HG03139 (cell line): ENCODE measurements around the gene ZFP69.
A peak's percentile ranks its signal among the peaks of the same experiment; 100 is the strongest.
"Not testable (repeated sequence)": the region's sequence is repeated elsewhere in the genome, so short reads cannot be mapped to it uniquely, and the experiment has no call there.

Experiments
- ATAC-seq: cut with Tn5 transposase; IDR thresholded peaks from one replicate; pipeline ENCODE4 v1.9.1; 2021; ENCODE audit not compliant: unreplicated experiment

The ZFP69 gene

GRCh38 chr1:40476924-40477677 is at the start of gene ZFP69:
Gene ZFP69 (plus strand): TSS chr1:40477290. CDS start chr1:40479362, 2,072 bp downstream.
- peak; percentile 71 for ATAC-seq

DNA sequence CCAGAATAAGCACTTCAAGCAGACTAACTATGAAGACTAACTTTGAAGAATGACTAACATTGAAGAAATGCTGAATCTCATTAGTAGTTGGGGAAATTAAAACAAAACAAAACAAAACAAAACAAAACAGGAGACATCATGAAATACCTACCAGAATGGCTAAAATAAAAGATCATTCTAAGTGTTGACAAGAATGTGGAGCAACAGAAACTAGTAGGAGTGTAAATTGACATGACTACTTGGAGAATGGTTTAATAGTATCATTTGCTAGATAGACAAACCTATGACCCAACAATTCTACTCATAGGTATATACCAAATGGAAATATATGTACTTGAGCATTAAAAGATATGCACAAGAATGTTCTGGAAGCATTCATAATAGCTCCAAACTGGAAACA is 45.7 kb upstream of the ZFP69 start:
- no peak for ATAC-seq

GRCh38 chr1:40432644-40433390 is 44.3 kb upstream of the ZFP69 start:
- no peak for ATAC-seq

DNA sequence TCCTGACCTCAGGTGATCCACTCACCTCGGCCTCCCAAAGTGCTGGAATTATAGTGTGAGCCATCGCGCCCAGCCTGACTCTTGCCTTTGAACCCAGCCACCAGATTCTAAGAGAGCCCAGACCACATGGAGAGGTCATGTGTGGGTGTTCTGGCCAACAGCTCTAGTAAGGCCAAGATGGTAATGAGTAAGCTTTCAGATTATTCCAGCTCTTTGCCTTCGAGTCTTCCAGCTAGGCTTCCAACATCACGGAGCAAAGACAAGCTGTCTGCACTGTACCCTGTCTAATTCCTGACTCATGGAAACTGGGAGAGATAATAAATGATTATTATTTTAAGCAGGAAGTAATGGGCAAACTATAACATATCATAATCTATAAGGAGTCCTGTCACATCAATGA is 41.6 kb upstream of the ZFP69 start:
- no peak for ATAC-seq

GRCh38 chr1:40435876-40436275 is 41.2 kb upstream of the ZFP69 start:
- no peak for ATAC-seq

DNA sequence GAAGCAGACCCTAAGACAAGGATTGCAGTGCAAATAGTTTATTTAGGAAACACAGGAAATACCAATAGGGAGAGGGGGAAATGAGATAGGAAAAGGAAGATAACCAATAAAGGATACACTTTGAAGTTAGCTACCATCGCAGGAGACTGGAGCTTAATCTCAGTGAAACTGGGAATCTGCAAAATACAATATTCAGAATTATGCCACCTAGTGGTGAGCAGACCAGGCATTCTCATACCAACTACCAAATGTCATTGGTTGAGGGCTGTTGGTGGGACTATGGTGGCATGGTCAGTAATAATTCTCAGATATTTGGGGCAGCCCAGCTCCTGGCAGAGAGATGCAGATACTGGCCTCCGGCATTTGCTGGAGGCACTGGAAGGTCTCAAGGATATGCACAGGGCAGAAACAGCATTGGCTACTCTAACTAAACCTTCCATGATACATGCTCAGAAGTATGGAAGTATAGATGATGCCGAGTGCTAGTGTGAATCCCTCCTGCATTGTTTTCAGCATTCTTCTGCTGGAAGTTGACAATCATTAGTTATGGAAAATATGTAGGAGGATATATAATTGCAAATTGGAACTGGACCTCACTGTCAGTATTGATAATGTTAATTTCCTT is 38.6 kb upstream of the ZFP69 start:
- ATAC-seq = no peak

DNA sequence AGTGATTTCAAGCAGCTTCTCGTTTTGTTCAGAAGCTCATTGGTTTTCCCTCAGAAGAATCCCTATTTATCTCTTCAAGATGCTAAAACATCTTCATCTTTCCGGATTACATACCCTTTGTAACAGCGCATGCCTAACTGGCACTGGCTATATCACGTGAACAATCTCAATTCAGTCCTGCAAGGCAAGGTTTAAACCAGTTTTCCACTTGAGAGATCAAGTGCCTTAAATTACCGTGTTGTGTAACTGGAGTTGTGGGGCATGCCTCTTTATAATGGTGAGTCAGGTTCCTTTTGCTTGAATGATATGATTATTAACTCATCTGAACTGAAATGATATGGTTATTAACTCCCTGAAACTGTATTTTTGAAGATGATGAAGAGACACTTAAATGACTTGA is 37.8 kb upstream of the ZFP69 start:
- ATAC-seq = no peak

- ATAC-seq = peak; percentile 75
Observed at GRCh38 chr1:40449684-40450494, 27.2 kb upstream of the ZFP69 start, which contains the start of gene ZFP69B. Gene ZFP69B (plus strand): TSS chr1:40450476. CDS start chr1:40450962, 486 bp downstream.

- ATAC-seq = peak; percentile 36
Observed at GRCh38 chr1:40450495-40451237, 26.4 kb upstream of the ZFP69 start.

- ATAC-seq = no peak
Observed at GRCh38 chr1:40451238-40451585, 25.9 kb upstream of the ZFP69 start.

GRCh38 chr1:40454873-40455272 is 22.2 kb upstream of the ZFP69 start:
- ATAC-seq = no peak

DNA sequence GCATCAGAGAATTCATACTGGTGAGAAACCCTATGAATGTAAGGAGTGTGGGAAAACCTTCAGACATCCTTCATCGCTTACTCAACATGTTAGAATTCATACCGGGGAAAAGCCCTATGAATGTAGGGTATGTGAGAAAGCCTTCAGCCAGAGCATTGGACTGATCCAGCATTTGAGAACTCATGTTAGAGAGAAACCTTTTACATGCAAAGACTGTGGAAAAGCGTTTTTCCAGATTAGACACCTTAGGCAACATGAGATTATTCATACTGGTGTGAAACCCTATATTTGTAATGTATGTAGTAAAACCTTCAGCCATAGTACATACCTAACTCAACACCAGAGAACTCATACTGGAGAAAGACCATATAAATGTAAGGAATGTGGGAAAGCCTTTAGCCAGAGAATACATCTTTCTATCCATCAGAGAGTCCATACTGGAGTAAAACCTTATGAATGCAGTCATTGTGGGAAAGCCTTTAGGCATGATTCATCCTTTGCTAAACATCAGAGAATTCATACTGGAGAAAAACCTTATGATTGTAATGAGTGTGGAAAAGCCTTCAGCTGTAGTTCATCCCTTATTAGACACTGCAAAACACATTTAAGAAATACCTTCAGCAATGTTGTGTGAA is 14.0 kb upstream of the ZFP69 start:
- ATAC-seq = no peak

DNA sequence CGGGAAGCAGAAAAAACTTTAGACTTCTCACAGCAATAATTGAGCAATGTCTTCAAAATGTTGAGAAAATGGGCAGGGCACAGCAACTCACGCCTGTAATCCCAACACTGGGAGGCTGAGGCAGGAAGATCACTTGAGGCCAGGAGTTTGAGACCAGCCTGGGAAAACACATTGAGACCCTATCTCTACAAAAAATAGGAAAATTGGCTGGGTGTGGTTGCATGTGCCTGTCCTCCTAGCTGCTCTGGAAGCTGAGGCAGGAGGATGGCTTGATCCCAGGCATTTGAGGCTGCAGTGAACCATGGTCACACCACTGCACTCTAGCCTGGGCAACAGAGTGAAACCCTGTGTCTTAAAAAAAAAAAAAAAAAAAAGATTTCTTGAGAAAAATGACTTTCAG is 7.8 kb upstream of the ZFP69 start:
- no peak for ATAC-seq

GRCh38 chr1:40475268-40475667 is 1.8 kb upstream of the ZFP69 start:
- no peak for ATAC-seq

GRCh38 chr1:40477678-40478053 is 576 bp downstream of the ZFP69 start:
- peak; percentile 22 for ATAC-seq

GRCh38 chr1:40478276-40478675 is 1.2 kb downstream of the ZFP69 start:
- ATAC-seq = no peak

DNA sequence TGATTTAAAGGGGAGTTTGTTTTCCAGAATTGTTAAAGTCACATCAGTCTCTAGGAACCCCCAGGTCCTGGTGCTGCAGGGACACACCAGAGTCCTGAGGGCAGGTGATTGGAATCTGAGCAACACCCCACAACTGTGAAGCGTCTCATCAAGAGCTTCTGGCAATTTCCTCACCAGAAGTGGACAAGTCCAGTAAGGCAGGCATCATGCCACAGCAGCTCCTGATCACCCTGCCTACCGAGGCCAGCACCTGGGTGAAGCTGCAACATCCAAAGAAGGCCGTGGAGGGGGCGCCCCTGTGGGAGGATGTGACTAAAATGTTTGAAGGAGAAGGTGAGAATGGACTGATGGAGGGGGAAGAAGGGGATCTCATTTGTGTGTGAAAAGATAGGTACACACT is 2.1 kb downstream of the ZFP69 start:
- no peak for ATAC-seq

- ATAC-seq = no peak
Observed at GRCh38 chr1:40495315-40495903, 18.3 kb downstream of the ZFP69 start.

- not testable (repeated sequence) for ATAC-seq
Observed at GRCh38 chr1:40502651-40503050, 25.6 kb downstream of the ZFP69 start.

DNA sequence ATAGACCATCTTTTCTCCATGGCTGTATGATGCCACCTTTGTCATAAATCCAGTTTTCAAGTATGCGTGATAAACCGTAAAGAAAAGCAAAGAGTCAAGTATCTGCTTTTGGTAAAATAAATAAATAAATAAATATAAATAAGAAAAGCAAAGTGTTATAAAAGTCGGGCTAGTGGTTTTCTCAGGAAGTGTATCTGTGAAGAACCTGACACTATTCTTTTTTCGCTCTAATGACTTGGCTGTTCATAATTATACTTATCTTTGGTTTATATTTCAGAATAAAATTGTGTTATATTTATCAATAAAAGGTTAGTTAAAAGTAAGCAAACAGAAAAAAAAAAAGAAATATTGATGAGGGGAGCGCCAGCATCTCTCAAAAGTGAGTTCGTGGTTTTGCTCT is 30.9 kb downstream of the ZFP69 start:
- ATAC-seq = no peak
